GM12878 (cell line): ENCODE measurements around the gene COPE.

Experiments used
- POLR2AphosphoS5 ChIP-seq: IDR thresholded peaks from 2 replicates; pipeline ENCODE4 v1.6.1; 2011; ENCODE audit warnings: mild to moderate bottlenecking, low read length, inconsistent platforms
- TF ChIP-seq, protein P1 (sequence below), 3 experiments: IDR thresholded peaks in 2 of 3; conservative IDR thresholded peaks in 1 of 3; 2 replicates each; pipeline ENCODE4 v1.5.1; 2011; ENCODE audit warnings: low read depth in 3 of 3, low read length in 3 of 3, mild to moderate bottlenecking in 3 of 3, control low read depth in 2 of 3, moderate library complexity in 2 of 3, inconsistent platforms in 1 of 3, mixed read lengths in 1 of 3; ENCODE audit not compliant: control insufficient read depth in 2 of 3, insufficient read depth in 1 of 3; ENCODE audit errors: extremely low read depth in 1 of 3

DNA sequence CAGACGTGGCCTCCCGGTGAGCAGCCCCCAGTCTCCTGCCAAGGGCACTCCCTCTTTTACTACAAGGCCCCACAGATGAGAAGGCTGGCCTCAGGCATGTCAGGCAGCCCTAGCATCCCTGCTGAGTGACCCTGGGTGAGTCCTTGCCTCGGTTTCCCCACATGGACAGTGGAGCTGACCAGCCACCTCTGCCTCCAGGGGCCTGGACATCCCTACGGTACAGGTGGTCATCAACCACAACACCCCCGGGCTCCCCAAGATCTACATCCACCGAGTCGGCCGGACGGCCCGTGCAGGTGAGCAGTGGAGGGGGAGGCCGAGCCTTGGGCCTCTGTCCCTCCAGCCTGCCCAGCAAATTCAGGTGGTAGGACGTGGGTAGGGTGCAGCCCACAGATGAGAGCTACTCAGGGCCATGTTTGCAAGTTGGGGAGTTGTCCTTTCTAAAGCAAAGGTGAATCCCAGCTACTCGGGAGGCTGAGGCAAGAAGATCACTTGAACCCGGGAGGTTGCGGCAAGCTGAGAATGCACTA is 5.6 kb upstream of the COPE start:
- TF ChIP-seq, protein P1, sequence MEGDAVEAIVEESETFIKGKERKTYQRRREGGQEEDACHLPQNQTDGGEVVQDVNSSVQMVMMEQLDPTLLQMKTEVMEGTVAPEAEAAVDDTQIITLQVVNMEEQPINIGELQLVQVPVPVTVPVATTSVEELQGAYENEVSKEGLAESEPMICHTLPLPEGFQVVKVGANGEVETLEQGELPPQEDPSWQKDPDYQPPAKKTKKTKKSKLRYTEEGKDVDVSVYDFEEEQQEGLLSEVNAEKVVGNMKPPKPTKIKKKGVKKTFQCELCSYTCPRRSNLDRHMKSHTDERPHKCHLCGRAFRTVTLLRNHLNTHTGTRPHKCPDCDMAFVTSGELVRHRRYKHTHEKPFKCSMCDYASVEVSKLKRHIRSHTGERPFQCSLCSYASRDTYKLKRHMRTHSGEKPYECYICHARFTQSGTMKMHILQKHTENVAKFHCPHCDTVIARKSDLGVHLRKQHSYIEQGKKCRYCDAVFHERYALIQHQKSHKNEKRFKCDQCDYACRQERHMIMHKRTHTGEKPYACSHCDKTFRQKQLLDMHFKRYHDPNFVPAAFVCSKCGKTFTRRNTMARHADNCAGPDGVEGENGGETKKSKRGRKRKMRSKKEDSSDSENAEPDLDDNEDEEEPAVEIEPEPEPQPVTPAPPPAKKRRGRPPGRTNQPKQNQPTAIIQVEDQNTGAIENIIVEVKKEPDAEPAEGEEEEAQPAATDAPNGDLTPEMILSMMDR (IDR thresholded peaks at IDR 0.05 in 2 of 3, conservative IDR thresholded peaks at IDR 0.05 in 1 of 3; ENCODE audit: control insufficient read depth in 2 of 3, extremely low read depth in 1 of 3, insufficient read depth in 1 of 3, low read depth in 3 of 3, low read length in 3 of 3), result no peak
- TF ChIP-seq POLR2AphosphoS5, result no peak; the same call in 1 of the 2 replicates
